Stimulated activated CD4-positive, alpha-beta T cell treated with anti-CD3 and anti-CD28 coated beads, Interleukin-12 subunit alpha, Interleukin-12 subunit beta, amount 100 ng/mL, for 48 hours (primary cell): ENCODE measurements around the gene CDHR1.
A peak's percentile ranks its signal among the peaks of the same experiment; 100 is the strongest.

ENCODE experiments used
- DNase-seq, 3 donors: peaks; one replicate each; pipeline ENCODE4 v3.0.0-alpha.2; 2020; ENCODE audit warnings: low read depth in 2 of 3, low spot score in 1 of 3

CDHR1 gene

DNA sequence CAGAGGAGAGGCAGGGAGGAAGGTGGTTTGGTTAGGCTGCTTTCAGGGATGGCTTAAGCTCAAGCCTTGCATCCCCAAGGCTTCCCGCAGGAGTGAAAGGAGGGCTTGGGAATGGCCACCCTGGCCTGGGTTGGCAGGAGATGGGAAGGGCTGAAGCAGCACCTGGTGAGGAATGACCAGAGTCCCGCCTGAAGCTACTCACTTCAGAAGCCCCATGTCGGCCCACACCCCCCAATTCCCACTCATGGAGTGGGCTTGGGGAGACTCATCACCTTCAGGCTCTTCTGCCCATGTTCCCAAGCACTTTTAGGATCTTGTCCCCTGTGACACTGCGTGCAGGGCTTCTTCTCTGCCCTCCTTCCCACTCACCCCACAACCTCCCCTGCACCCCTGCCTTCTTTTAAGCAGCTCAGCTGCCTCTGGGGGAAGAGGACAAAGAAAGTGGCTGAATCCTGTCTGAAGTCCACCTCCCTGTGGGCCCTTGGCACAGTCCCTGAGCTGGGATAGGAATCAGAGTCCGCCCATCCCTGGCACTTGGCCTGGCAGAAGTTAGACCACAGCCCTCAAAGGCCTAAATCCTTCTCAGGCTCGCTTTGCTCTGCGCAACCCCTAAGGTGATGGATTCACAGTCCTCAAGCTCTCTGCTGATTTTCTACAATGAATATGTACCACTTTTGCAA, 67.0 kb downstream of the CDHR1 start:
- no peak for DNase-seq

DNA sequence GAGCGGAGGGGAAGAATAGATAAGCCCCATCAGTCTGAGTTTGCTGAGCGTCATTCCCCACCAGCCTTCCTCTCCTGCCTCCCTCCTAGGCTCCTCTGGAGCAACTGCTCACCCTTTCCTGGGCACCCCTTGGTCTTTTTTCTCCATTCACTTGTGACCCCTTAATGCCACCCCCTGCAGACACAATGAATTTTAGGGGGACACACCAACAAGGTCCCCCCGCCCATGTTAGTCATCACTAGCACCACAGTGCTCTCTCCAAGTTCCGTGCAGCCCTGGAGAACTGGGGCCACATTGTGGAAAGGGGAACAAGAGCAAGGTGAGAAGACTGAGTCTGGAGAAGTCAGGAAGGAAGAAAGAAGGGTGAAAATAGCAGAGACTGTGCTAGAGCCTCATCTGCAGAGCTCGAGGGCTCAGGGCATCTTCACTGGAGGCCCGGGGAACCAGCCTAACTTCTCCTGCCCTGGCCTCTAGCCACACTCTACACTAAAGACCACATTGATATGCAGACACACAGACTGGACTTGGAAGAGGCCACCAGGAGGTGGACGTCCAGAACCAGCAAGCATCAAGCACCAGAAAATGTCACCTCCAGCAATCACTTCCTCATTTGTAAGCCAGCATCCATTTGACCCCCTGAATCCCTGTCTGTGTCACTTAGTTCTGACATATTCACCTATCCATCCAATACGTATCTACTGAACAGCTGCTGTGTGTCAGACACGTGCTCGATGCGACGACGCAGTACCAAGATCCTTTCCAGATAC, 68.0 kb downstream of the CDHR1 start:
- DNase-seq: no peak

- no peak for DNase-seq
These were observed 69.4 kb downstream of the CDHR1 start for GRCh38 chr10:84263716-84264115.

DNA sequence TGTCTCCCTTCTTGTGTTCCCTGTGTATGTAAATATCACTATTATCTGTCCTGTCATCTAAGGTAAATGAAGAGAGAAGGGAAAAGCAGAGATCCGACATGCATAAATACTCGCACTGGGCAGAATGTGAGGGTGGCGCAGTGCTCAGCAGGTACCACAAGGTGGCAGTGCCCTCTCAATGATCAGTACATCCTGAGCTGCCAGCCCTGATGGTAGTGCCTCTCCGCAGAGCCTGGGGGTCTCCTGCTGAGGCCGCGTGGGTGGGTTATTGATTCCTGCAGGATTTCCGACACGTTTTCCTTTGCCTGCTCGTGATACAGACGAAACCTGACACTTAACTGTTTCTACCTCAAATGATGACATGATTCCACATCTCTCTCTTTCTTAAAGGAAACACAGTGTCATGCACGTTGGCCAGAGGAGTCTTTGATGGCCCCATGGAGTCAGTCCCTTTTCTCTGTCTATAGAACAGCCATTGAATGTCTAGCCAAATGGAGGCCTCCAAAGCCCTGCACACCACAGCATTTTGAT, 70.3 kb downstream of the CDHR1 start:
- peak; percentile 41 to 72 (median 60) for DNase-seq

GRCh38 chr10:84265418-84265817, 71.1 kb downstream of the CDHR1 start:
- DNase-seq: no peak

DNA sequence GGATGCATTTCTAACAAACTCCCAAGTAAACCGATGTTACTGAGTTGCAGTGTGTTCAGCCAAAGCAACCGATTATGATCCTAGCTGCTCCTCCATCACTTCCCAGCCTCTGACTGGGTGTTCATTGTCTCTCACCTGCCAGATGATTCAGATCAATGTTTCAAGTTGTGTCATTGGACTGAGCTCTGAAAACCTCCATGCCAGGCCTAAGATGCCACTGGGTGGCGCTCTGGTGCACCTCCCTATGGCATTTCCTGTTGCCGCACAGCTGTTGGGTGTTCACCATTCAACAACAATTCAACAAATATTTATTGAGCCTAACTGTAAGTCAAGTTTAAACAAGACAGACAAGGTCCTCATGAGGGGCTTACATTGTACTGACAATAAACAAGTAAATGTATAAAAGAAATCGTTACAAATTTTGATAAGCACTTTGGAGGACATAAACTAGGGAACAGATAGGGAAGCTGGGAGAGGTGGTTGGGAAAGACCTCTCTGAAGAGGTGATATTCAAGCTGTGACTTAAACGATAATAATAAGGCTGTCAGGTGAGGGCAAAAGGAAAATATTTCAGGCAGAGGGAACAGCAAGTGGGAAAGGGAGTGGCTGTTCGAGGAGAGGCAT, 73.3 kb downstream of the CDHR1 start:
- peak; percentile 77 to 89 (median 83) for DNase-seq

GRCh38 chr10:84269162-84269561, 74.8 kb downstream of the CDHR1 start:
- DNase-seq: no peak
